K562 (cell line): ENCODE measurements around the gene OPRD1. TPM values are rescaled to one million over a fixed set of nuclear protein-coding genes. Genes with fewer than 3 reads are reported as not detected.

Experiments
- ARID4B ChIP-seq: sonication (generic); formaldehyde crosslinking; IDR thresholded peaks from 2 replicates; pipeline ENCODE4 v1.8.0; 2022; ENCODE audit warnings: mild to moderate bottlenecking, missing genetic modification reagents
- BACH1 ChIP-seq: fragments of 200-800 bp; sonication (Bioruptor generic); IDR thresholded peaks from 2 replicates; pipeline ENCODE4 v1.6.1; 2016; ENCODE audit warnings: missing genetic modification characterization, missing compliant biosample characterization
- BCLAF1 ChIP-seq, 2 experiments: fragments of 450-650 bp in 1 of 2; IDR thresholded peaks; 2 replicates each; pipeline ENCODE4 v1.6.1; 2011 to 2017; ENCODE audit warnings: low read depth in 2 of 2, antibody characterized with exemption in 1 of 2, borderline replicate concordance in 1 of 2, low read length in 1 of 2, mild to moderate bottlenecking in 1 of 2, mixed read lengths in 1 of 2; ENCODE audit not compliant: control insufficient read depth in 1 of 2
- CREB3 ChIP-seq: fragments of 450-650 bp; conservative IDR thresholded peaks from 2 replicates; pipeline ENCODE4 v1.6.1; 2016; ENCODE audit warnings: missing genetic modification characterization, low read depth, mild to moderate bottlenecking, missing compliant biosample characterization, moderate library complexity
- E4F1 ChIP-seq: fragments of 250-450 bp; sonication (Bioruptor Pico); IDR thresholded peaks from 2 replicates; pipeline ENCODE4 v1.5.0; 2021; ENCODE audit warnings: mild to moderate bottlenecking, borderline replicate concordance
- ILF3 ChIP-seq: fragments of 450-650 bp; IDR thresholded peaks from 2 replicates; pipeline ENCODE4 v1.6.1; 2018; ENCODE audit warnings: antibody characterized with exemption, mild to moderate bottlenecking, moderate library complexity, borderline replicate concordance
- KAT2B ChIP-seq: IDR thresholded peaks from one replicate; pipeline ENCODE4 v1.6.1; 2012; ENCODE audit warnings: low read depth, mild to moderate bottlenecking, control low read depth, inconsistent platforms, low read length, moderate library complexity
- RBM15 ChIP-seq: fragments of 200-400 bp; formaldehyde crosslinking; IDR thresholded peaks from 2 replicates; pipeline ENCODE4 v1.6.1; 2018; ENCODE audit warnings: mild to moderate bottlenecking, low read length, moderate library complexity; ENCODE audit not compliant: insufficient read depth
- SMARCC2 ChIP-seq: fragments of 450-650 bp; IDR thresholded peaks from 2 replicates; pipeline ENCODE4 v1.6.1; 2017; ENCODE audit warnings: antibody characterized with exemption, moderate library complexity, mild to moderate bottlenecking, low read depth
- ZNF398 ChIP-seq: fragments of 250-450 bp; sonication (Bioruptor Pico); IDR thresholded peaks from 2 replicates; pipeline ENCODE4 v1.8.0; 2021; ENCODE audit warnings: moderate library complexity, mild to moderate bottlenecking, inconsistent platforms
- ZSCAN32 ChIP-seq: fragments of 450-650 bp; formaldehyde crosslinking; IDR thresholded peaks from 2 replicates; pipeline ENCODE4 v1.4.0; 2020; ENCODE audit warnings: mild to moderate bottlenecking, moderate library complexity
- polyA plus RNA-seq, 8 experiments: library from polyadenylated mRNA; depleted of rRNA in 4 of 8; stranded (reverse) in 5 of 8; unstranded in 3 of 8; fragments of >200 nt; fragmentation: Nextera tagmentation in 2 of 8; fragmentation: Illumina TruSeq in 1 of 8; extraction: Ambion mirVana in 2 of 8; extraction: Trizol in 1 of 8; gene quantifications; 2 replicates each; pipeline versions ENCODE4 v1.2.1 to v1.2.3, GENCODE V29; 2011 to 2014; ENCODE audit warnings: inconsistent platforms in 1 of 8, missing spikeins in 1 of 8
- total RNA-seq, 7 experiments: library from RNA; depleted of rRNA in 6 of 7; stranded (reverse); fragments of >200 nt in 6 of 7; fragmentation: Illumina TruSeq in 2 of 7; extraction: Trizol in 2 of 7; gene quantifications; 2 replicates each; pipeline versions ENCODE4 v1.2.1 to v1.2.3, GENCODE V29; 2011 to 2021; ENCODE audit warnings: low replicate concordance in 1 of 7

Gene OPRD1
- total and polyA plus RNA-seq, 9 of the 15 experiments (the other 6 are each of a cell fraction or from before 2014, with no cell fraction given), result under 0.01 to 0.03 (median under 0.01) TPM; not detected in 6

- no peak for TF ChIP-seq E4F1 (CRISPR knock-in tag)
- TF ChIP-seq BCLAF1 (IDR thresholded peaks at IDR 0.05; ENCODE audit: borderline replicate concordance in 1 of 2, control insufficient read depth in 1 of 2, low read depth in 2 of 2, low read length in 1 of 2), result no peak
- TF ChIP-seq KAT2B, result no peak
- peak; percentile 87; the same call in 1 of the 2 replicates for TF ChIP-seq CREB3 (tag)
- peak; percentile 69; the same call in 1 of the 2 replicates for TF ChIP-seq ARID4B (CRISPR knock-in tag)
- no peak for TF ChIP-seq ILF3
- TF ChIP-seq RBM15, result no peak
- peak; percentile 38; the same call in 1 of the 2 replicates for TF ChIP-seq BACH1 (tag)
- no peak for TF ChIP-seq ZNF398 (CRISPR knock-in tag)
- TF ChIP-seq ZSCAN32 (CRISPR knock-in tag), result no peak
- TF ChIP-seq SMARCC2, result no peak
These were observed 74.9 kb downstream of the OPRD1 start (continued) for GRCh38 chr1:28886731-28887418.
